Neuronal stem cell (in vitro differentiated cells): ENCODE data around the gene MESD.

ENCODE experiments used
- DNase-seq: peaks from one replicate; pipeline ENCODE4 v3.0.0-alpha.2; 2013; ENCODE audit warnings: low spot score
- H2AFZ ChIP-seq: one replicate; pipeline ENCODE4 v1.6.1; 2013; ENCODE audit warnings: mild to moderate bottlenecking, low read length, inconsistent platforms
- H2AK5ac ChIP-seq: 2 replicates; pipeline ENCODE4 v1.6.1; 2013; ENCODE audit warnings: low read depth, mild to moderate bottlenecking, inconsistent platforms, low read length, moderate library complexity, mixed read lengths
- H2BK120ac ChIP-seq: 2 replicates; pipeline ENCODE4 v1.6.1; 2013; ENCODE audit warnings: low read depth, mild to moderate bottlenecking, inconsistent platforms, low read length, moderate library complexity, mixed read lengths
- H2BK12ac ChIP-seq: one replicate; pipeline ENCODE4 v1.6.1; 2013; ENCODE audit warnings: low read length, inconsistent platforms
- H2BK15ac ChIP-seq: 2 replicates; pipeline ENCODE4 v1.6.1; 2013; ENCODE audit warnings: mild to moderate bottlenecking, low read length, inconsistent platforms, mixed read lengths
- H2BK5ac ChIP-seq: one replicate; pipeline ENCODE4 v1.6.1; 2013; ENCODE audit warnings: inconsistent platforms, mild to moderate bottlenecking, low read length, moderate library complexity
- H3K14ac ChIP-seq: one replicate; pipeline ENCODE4 v1.6.1; 2013; ENCODE audit warnings: low read length, inconsistent platforms
- H3K18ac ChIP-seq: 2 replicates; pipeline ENCODE4 v1.6.1; 2013; ENCODE audit warnings: low read length, inconsistent platforms
- H3K23ac ChIP-seq: 2 replicates; pipeline ENCODE4 v1.6.1; 2013; ENCODE audit warnings: low read depth, mild to moderate bottlenecking, mixed read lengths, low read length, inconsistent platforms; ENCODE audit not compliant: poor library complexity
- H3K27ac ChIP-seq: replicated peaks from 3 replicates; pipeline ENCODE4 v1.5.1; 2013; ENCODE audit warnings: low read length, inconsistent platforms
- H3K27me3 ChIP-seq, 3 experiments: 2 replicates each; pipeline ENCODE4 v1.6.1; 2013; ENCODE audit warnings: low read length in 3 of 3, mild to moderate bottlenecking in 2 of 3, inconsistent platforms in 1 of 3, low read depth in 1 of 3, mixed read lengths in 1 of 3, moderate library complexity in 1 of 3; ENCODE audit not compliant: control insufficient read depth in 3 of 3, insufficient read depth in 3 of 3
- H3K36me3 ChIP-seq, 2 donors: replicated peaks in 1 of 2; 2 replicates each; pipeline ENCODE4 v1.6.1; 2013; ENCODE audit warnings: low read length in 2 of 2; ENCODE audit not compliant: control insufficient read depth in 2 of 2, insufficient read depth in 2 of 2
- H3K4ac ChIP-seq: 2 replicates; pipeline ENCODE4 v1.6.1; 2013; ENCODE audit warnings: inconsistent platforms, mild to moderate bottlenecking, low read length, moderate library complexity
- H3K4me1 ChIP-seq, 2 donors: 1 replicate in 1 of 2; 2 replicates in 1 of 2; pipeline ENCODE4 v1.6.1; 2013; ENCODE audit warnings: low read length in 2 of 2, low read depth in 1 of 2; ENCODE audit not compliant: control insufficient read depth in 2 of 2, insufficient read depth in 1 of 2
- H3K4me2 ChIP-seq: one replicate; pipeline ENCODE4 v1.6.1; 2013; ENCODE audit warnings: mild to moderate bottlenecking, low read length, inconsistent platforms; ENCODE audit not compliant: insufficient read depth, poor library complexity, severe bottlenecking
- H3K4me3 ChIP-seq, 2 donors: 2 replicates each; pipeline ENCODE4 v1.5.1; 2013; ENCODE audit warnings: low read length in 2 of 2, mild to moderate bottlenecking in 2 of 2, inconsistent platforms in 1 of 2, moderate library complexity in 1 of 2
- H3K79me1 ChIP-seq: one replicate; pipeline ENCODE4 v1.6.1; 2013; ENCODE audit warnings: low read depth, mild to moderate bottlenecking, inconsistent platforms, low read length, moderate library complexity
- H3K9ac ChIP-seq: one replicate; pipeline ENCODE4 v1.6.1; 2013; ENCODE audit warnings: mild to moderate bottlenecking, low read depth, low read length, inconsistent platforms; ENCODE audit not compliant: poor library complexity
- H3K9me3 ChIP-seq, 2 donors: replicated peaks in 1 of 2; 2 replicates each; pipeline versions ENCODE3 to v1.6.1; 2013; ENCODE audit warnings: low read length in 2 of 2, mild to moderate bottlenecking in 2 of 2, inconsistent platforms in 1 of 2, low read depth in 1 of 2, mixed read lengths in 1 of 2, moderate library complexity in 1 of 2; ENCODE audit not compliant: control insufficient read depth in 2 of 2, insufficient read depth in 1 of 2
- H4K8ac ChIP-seq: one replicate; pipeline ENCODE4 v1.6.1; 2013; ENCODE audit warnings: low read depth, mild to moderate bottlenecking, inconsistent platforms, low read length, moderate library complexity
- H4K91ac ChIP-seq: one replicate; pipeline ENCODE4 v1.6.1; 2013; ENCODE audit warnings: low read length, low read depth, mild to moderate bottlenecking, inconsistent platforms; ENCODE audit not compliant: poor library complexity
- WGBS, 2 donors: extraction: QIAGEN DNeasy Blood & Tissue Kit; methylation state at CpG; one replicate each; pipeline ENCODE4 v1.1.7; 2013; ENCODE audit warnings: missing lambda C conversion rate in 2 of 2, mixed read lengths in 1 of 2; ENCODE audit not compliant: insufficient read length in 2 of 2, insufficient replicate concordance in 1 of 2; ENCODE audit errors: extremely low coverage in 2 of 2; 5-methylcytosine and 5-hydroxymethylcytosine counted together

Gene MESD

GRCh38 chr15:80986487-80986886 lies 3.1 kb downstream of the MESD start:
- H2BK120ac ChIP-seq: no peak overlapping the region
- H2BK12ac ChIP-seq: no peak overlapping the region
- no peaks in the 10 kb centered on the region for H3K27me3 ChIP-seq
- H2BK15ac ChIP-seq: no peak overlapping the region
- no peak overlapping the region for H4K8ac ChIP-seq
- H3K4me2 ChIP-seq: no peak overlapping the region
- H3K4me1 ChIP-seq: peaks cover 4 to 6% of the 10 kb centered on the region in 2 donors
- WGBS, 2 donors: no CpG with 5 or more reads among the region's 1 CpG
- H3K9ac ChIP-seq: no peak overlapping the region
- no peak overlapping the region for H2AK5ac ChIP-seq
- H3K4ac ChIP-seq: no peak overlapping the region
- H3K23ac ChIP-seq: no peak overlapping the region
- H3K36me3 ChIP-seq: peaks cover 5 to 38% of the 10 kb centered on the region in 2 donors
- no peak overlapping the region for H3K4me3 ChIP-seq
- H3K18ac ChIP-seq: no peak overlapping the region
- no peak overlapping the region for H2BK5ac ChIP-seq
- H3K9me3 ChIP-seq: no peaks in the 10 kb centered on the region
- no peaks in the 10 kb centered on the region for H3K79me1 ChIP-seq
- no peak overlapping the region for H3K27ac ChIP-seq
- no peak overlapping the region for H2AFZ ChIP-seq
- H4K91ac ChIP-seq: no peak overlapping the region
- no peak overlapping the region for H3K14ac ChIP-seq
- no peak for DNase-seq

GRCh38 chr15:80985981-80986380 lies 3.6 kb downstream of the MESD start:
- H4K91ac ChIP-seq: no peak overlapping the region
- H4K8ac ChIP-seq: no peak overlapping the region
- WGBS, 2 donors: no CpG with 5 or more reads among the region's 5 CpGs
- H2BK120ac ChIP-seq: no peak overlapping the region
- H2BK5ac ChIP-seq: no peak overlapping the region
- no peak overlapping the region for H2AK5ac ChIP-seq
- H2AFZ ChIP-seq: no peak overlapping the region
- H3K4me3 ChIP-seq: no peak overlapping the region
- DNase-seq: no peak
- no peak overlapping the region for H3K14ac ChIP-seq
- no peak overlapping the region for H3K4me2 ChIP-seq
- H3K27me3 ChIP-seq: no peaks in the 10 kb centered on the region
- no peaks in the 10 kb centered on the region for H3K79me1 ChIP-seq
- H3K27ac ChIP-seq: no peak overlapping the region
- H2BK15ac ChIP-seq: no peak overlapping the region
- H3K36me3 ChIP-seq: peaks cover 5 to 38% of the 10 kb centered on the region in 2 donors
- no peak overlapping the region for H3K23ac ChIP-seq
- H3K18ac ChIP-seq: no peak overlapping the region
- H3K4ac ChIP-seq: no peak overlapping the region
- peaks cover 4 to 6% of the 10 kb centered on the region in 2 donors for H3K4me1 ChIP-seq
- H2BK12ac ChIP-seq: no peak overlapping the region
- H3K9me3 ChIP-seq: no peaks in the 10 kb centered on the region
- H3K9ac ChIP-seq: no peak overlapping the region

GRCh38 chr15:80984856-80985255 lies 4.8 kb downstream of the MESD start:
- Histone ChIP-seq H4K91ac (peak overlapping the region; percentile 11), H3K4me1 (peaks cover 4 to 6% of the 10 kb centered on the region in 2 donors), H2BK12ac (no peak overlapping the region), H2BK15ac (no peak overlapping the region), H2BK120ac (no peak overlapping the region), H2AK5ac (no peak overlapping the region), H3K4me2 (no peak overlapping the region), H3K18ac (no peak overlapping the region), H2BK5ac (no peak overlapping the region), H3K9me3 (no peaks in the 10 kb centered on the region), H3K79me1 (no peaks in the 10 kb centered on the region), H3K27ac (no peak overlapping the region), H3K4me3 (no peak overlapping the region), H3K36me3 (peaks cover 5 to 48% of the 10 kb centered on the region in 2 donors), H3K14ac (no peak overlapping the region), H2AFZ (no peak overlapping the region), H3K9ac (no peak overlapping the region), H4K8ac (no peak overlapping the region), H3K27me3 (no peaks in the 10 kb centered on the region), H3K23ac (no peak overlapping the region), H3K4ac (no peak overlapping the region)
- no peak for DNase-seq
- no CpG with 5 or more reads among the region's 9 CpGs for WGBS, 2 donors

GRCh38 chr15:80982839-80983238 lies 6.8 kb downstream of the MESD start:
- Histone ChIP-seq H2AK5ac (no peak overlapping the region), H3K23ac (no peak overlapping the region), H3K27me3 (no peaks in the 10 kb centered on the region), H2BK5ac (no peak overlapping the region), H3K79me1 (no peaks in the 10 kb centered on the region), H3K4me3 (no peak overlapping the region), H4K91ac (no peak overlapping the region), H3K4me2 (no peak overlapping the region), H3K4me1 (peaks cover 0 to 2% of the 10 kb centered on the region in 2 donors), H2BK120ac (no peak overlapping the region), H3K18ac (no peak overlapping the region), H3K4ac (no peak overlapping the region), H3K36me3 (peaks cover 13 to 69% of the 10 kb centered on the region in 2 donors), H3K14ac (no peak overlapping the region), H2BK12ac (no peak overlapping the region), H3K9ac (no peak overlapping the region), H3K9me3 (no peaks in the 10 kb centered on the region), H4K8ac (no peak overlapping the region), H2AFZ (no peak overlapping the region), H3K27ac (no peak overlapping the region), H2BK15ac (no peak overlapping the region)
- WGBS, 2 donors: no CpG with 5 or more reads among the region's 5 CpGs
- DNase-seq: no peak
